NCI-H1694 treated with DMSO at 0.1 percent for 48 hours (cell line): Measurements from ENCODE around the gene EXD2.
"Not testable (repeated sequence)": the region's sequence is repeated elsewhere in the genome, so short reads cannot be mapped to it uniquely, and the experiment has no call there.

Source experiments
- DNase-seq: peaks from one replicate; lab custom pipeline; 2025; lab: John Stamatoyannopoulos, UW

EXD2 gene, protein sequence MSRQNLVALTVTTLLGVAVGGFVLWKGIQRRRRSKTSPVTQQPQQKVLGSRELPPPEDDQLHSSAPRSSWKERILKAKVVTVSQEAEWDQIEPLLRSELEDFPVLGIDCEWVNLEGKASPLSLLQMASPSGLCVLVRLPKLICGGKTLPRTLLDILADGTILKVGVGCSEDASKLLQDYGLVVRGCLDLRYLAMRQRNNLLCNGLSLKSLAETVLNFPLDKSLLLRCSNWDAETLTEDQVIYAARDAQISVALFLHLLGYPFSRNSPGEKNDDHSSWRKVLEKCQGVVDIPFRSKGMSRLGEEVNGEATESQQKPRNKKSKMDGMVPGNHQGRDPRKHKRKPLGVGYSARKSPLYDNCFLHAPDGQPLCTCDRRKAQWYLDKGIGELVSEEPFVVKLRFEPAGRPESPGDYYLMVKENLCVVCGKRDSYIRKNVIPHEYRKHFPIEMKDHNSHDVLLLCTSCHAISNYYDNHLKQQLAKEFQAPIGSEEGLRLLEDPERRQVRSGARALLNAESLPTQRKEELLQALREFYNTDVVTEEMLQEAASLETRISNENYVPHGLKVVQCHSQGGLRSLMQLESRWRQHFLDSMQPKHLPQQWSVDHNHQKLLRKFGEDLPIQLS

DNA sequence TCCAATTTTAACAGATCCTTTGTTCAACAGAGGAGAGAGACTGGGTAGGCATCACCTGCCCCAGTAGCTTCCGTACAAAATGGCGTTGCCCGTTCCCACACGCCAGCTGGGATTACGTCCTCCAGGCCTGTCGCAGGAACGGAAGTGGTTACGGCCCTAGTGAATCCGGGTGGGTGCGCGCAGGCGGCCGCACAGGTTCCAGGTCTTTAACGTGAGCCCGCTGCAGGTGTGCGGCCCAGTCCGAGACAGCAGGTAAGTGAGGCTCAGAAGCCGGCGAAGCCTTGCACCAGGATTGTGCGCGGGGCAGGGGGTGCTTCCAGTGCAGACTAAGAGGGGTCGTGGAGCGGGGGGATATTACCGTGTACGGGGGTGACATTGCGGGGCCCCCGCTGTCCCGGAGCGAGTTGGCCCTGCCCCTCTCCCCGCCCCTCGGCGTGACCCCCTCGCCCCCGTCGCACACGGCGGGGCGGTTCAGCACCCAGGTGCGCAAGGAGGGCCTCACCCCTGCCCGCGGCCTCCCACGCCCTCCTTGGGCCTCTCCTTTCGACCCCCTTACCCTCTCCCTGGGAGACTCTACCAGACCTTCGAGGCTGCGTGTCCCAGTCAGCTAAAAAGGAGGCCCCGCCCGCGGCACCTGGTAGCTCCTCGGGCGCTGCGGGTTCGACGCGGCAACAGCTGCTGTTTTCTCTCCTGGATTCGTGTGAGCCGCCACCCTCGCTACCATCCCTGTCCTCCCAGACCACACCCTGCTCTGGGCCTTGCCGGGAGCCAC, at the start of gene EXD2:
EXD2 (plus strand) TSS at position 159 of the 772 bp plus-strand sequence. CDS start 17,973 bp downstream, outside the sequence.
- peak; percentile 96 for DNase-seq

DNA sequence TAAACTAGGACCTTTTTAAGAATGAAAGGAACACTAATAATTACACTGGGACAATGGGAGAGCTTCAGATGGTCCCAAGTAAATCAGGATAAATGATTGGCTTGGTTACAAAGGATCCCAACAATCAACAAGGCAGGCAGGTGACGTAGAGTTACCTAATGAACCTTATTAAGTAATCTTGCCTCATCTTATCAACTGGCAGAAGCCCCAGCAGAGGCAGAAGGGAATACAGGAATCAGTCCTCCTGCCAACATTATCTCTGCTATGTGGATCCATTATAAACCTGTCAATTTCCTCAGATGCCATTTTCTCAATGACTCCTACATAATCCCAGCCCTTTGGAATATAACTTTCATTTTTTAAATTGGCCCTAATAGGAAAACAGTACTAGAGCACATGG, 49.7 kb upstream of the EXD2 start:
- no peak for DNase-seq

DNA sequence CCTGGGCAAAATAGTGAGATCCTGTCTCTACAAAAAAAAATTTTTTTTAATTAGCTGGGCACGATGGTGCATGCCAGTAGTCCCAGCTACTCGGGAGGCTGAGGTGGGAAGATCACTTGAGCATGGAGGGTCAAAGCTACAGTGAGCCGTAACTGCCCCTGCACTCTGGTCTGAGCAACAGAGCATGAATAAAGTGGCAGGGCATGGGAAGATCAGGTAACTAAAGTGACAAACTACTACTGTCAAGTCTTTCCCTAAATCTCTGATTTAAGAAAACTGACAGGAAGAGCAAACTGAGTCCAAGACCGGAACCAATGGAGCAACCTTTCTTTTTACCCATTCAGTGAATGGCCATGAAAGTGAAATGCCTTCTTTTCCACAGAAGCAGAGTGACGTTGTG, 49.2 kb upstream of the EXD2 start:
- no peak for DNase-seq

DNA sequence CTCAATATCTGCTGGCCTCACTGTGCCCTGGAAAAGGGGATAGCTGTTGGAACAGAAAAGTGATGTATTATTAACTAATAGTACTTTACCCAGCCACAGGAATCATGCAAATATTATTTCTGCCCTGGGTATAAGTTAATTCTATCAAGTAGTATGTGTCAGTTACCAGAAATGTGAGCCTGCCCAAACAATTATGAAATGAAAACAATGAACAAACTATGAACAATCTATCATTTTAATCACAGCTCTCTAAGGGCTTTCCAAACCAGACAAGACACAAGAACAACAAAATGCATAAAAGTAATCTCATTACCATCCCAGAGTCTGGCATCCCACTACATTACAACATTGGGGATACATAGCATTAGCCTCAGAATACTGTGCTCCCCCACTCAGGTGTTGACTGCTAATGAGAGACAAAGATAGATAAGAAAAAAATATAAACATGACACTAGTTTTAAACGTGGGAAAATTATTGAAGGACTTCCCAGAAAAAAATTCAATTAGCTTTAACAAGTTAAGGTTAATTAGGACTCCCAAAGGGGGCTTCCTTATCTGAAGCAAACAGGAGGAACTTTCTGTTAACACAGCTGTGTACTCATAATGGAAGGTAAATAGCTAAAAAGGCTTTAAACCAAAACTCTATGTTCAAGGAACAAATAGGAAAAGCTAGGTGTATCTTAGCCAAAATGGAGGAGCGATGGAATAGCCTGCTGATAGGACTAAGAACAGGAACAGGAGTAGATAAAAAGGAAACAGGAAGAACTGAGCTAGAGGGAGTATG, 41.6 kb upstream of the EXD2 start:
- DNase-seq: no peak

DNA sequence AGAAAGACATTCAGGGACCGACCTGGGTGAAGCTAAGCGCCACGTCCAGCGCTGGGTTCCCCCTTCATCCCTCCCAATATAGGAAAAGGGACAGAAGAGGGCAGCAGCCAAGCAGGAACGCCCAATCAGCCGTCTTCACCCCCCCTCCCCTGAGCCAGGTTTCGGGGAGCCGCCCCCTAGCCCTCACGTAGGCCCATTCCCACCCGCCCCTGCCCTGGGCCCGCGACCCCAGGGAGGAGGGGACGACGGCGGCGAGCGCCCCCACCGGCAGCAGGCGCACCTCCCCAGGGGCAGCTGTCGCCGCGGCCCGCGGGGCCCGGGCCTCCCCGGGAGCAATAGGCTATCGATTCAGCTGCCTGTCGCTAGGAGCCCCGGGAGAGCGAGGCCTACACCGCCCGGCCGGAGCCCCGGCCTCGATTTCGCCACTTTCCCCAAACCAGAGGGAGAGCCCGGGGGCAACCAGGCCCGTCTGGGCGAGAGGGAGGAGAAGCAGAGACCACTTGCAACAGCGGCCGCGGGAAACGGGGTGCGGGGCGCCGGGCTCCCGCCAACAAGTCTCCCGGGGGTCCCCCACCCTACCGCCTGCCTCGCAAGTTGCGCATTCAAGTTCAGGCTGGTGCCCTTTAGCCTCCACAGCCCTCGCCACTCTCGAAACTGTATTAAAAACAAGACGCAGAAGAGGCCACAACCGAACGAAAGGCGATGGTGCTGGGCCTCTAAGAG, 39.7 kb upstream of the EXD2 start:
- DNase-seq: peak; percentile 77

DNA sequence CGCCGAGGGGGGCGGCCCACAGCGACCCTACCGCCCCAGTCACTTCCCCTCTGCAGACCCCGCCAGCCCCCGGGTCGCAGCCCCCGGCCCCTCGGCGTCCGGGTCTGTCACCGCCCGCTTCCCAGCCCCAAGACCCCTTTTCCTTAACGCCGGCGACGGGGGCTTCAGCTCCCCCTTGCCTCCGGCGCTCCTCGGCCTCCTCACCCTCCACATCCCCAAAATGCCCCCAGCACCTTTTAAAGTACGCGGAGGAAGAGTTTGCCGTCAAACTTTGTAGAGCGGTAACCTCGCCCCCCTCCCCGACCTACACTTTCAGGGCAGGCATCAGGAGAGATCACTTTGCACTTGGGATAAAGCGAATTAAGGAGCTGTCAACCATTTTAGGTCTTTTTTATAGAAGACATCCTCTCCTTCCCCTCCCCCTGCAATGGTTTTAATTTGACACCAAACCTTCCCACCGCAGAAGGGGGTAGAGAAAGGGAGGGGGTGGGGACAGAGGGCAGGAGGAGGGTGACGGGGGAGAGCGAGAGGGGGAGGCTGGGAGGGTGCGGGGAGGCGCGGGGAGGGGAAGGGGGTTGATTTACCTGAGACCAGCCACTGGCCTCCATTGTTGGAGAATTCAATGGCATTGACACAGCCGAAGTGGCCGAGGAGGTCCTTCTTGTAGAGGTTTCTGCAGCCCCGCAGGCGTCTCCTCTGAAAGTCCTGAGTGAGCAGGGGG, 39.0 kb upstream of the EXD2 start:
- peak; percentile 17 for DNase-seq

DNA sequence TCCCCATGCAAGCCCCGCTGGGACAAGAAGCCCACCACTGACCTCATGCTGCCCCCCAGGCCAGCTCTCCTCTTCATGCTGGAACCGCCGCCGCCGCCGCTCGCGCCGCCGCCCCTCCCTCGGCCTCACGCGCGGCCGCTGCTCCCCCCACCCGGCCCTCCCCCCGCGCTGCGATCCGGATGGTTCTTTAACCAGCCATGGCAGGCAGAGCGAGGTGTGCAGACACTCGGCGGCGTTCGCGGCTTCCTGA, 38.5 kb upstream of the EXD2 start, which contains the start of gene DCAF5:
DCAF5 (minus strand) TSS at position 218 of the 250 bp plus-strand sequence; CDS start at position 77, 141 bp downstream.
- DNase-seq: peak; percentile 88

DNA sequence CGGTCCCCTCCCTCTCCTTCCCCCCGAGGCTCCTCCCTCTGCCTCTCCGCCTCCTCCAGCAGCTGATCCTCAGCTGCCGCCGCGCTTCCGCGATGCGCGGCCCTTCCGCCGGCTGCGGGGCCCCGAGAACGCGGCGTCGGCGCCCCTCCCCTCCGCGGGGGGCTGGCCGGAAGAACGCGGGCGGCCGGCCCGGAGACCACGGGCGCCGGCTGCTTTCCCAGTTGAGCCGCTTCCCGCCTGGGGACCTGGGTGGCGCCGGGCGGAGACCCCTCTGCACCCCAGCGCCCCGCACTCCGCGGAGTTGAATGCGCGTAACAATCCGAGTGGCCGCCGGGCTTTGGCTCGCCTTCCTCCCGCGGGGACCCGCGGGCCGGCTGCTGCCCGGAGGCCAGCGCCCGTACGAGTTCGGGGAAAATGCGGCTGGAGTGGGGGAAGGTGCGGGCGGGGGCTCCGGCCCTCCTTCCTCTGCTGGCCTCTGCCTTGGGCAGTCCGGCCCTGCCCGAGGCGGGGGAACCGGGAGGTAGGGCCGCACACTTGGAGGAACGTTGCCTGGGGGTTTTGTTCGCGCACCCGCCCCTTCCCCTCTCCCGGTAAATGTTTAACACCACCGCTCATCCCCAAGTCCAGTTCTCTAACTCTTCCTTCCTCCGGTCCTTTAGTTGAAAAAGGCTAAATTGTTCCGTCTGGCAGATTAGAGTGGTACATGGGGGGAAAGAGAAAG, 38.0 kb upstream of the EXD2 start:
- no peak for DNase-seq

DNA sequence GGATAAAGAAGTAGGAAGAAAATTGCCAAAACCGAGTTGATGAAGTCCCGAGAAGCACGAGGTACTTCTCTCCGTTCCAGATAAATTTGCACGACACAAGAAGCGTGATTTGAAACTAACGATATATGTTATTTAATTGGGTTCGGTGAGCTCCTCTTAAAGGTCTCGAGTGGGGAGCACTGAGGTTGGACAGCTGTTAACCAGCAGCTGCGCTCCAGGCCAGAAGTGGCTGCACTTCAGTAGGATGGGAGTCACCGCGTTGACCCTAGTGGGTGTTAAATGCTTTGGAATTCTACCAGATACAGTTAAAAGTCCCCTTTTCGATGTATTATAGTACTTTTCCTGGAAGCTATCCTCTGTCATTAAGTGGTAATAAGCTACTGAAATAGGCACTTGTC, 37.4 kb upstream of the EXD2 start:
- no peak for DNase-seq

DNA sequence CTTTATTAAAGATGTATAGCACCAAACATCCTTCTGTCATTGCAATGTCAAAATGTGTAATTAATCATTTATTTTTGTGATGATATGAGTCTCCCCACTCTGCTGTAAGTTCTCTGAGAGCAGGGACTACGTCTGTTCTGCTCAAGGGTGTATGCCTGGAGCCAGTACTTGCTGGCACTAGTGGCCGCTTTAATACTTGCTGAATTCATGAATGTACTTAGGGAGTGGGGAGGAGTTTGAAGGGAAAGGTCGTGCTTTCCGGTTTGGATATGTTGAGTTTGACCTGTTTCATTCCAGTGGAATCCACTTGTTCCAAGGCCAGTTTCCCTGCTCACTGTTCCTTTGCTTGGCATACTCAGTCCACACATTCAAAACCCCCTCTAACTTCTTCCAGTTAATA, 36.5 kb upstream of the EXD2 start:
- no peak for DNase-seq

DNA sequence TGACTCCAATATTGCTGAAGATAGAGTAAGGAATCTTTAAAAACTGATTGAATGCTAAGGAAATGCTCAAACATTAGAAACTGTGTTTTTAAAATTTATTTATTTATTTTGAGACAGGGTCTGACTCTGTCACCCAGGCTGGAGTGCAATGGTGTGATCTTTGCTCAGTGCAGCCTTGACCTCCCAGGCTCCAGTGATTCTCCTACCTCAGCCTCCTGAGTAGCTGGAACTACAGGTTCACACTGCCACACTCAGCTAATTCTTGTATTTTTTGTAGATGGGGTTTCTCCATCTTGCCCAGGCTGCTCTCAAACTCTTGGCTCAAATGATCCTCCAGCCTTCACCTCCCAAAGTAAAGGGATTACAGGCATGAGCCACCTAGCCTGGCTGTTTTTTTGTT, 35.1 kb upstream of the EXD2 start:
- DNase-seq: no peak

DNA sequence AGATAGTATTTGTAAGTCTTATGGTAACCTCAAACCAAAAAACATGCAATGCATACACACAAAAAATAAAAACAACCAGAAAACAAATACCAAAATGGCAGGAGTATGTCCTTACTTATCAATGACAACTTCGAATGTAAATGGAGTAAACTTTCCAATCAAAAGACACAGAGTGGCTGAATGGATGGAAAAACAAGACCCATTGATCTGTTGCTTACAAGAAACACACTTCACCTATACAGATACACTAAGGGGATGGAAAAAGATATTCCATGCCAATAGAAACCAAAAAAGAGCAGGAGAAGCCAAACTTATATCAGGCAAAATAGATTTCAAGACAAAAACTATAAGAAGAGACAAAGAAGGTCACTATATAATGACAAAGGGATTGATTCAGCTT, 29.7 kb upstream of the EXD2 start:
- no peak for DNase-seq

DNA sequence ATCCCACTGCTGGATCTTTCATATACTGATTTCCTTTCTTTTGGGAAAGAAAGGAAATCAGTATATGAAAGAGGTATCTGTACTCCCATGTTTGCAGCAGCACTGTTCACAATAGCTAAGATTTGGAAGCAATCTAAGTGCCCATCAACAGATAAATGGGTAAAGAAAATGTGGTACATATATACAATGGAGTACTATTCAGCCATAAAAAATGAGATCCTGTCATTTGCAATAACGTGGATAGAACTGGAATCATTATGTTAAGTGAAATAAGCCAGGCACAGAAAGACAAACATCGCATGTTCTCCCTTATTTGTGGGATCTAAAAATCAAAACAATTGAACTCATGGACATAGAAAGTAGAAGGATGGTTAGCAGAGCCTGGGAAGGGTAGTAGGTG, 25.5 kb upstream of the EXD2 start:
- DNase-seq: not testable (repeated sequence)

DNA sequence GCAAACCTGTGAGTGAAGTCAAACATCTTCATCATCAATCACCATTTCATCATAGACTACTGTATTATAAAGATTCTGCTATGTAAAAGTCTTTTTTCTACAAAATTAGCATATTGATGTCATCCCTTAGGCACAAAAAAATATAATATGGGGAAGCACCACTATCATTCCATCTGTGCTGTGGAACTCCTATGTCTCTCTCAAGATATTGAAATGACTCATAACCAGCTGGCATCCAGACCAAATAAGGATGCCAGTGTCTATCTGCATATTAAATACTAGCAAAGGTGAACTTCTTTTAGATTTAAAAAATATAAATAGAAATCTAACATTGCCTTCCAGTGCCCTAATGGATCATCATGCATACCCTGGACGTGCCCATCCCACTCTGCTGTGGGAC, 20.5 kb upstream of the EXD2 start:
- no peak for DNase-seq

DNA sequence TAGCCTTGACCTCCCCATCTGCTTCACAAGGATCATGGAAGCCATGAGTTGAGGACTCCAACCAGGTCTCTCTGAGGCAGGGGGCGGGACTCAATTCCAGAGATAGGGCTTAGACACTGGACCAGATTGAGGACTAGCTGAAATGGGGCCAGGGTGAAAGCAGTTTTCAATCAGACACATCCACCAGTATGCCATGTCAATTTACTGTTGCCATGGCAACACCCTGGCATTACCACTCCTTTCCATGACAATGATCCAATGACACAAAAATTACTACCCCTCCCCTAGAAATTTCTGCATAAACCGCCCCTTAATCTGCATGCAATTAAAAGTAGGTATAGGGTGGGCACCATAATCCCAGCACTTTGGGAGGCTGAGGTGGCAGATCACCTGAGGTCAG, 19.7 kb upstream of the EXD2 start:
- no peak for DNase-seq

DNA sequence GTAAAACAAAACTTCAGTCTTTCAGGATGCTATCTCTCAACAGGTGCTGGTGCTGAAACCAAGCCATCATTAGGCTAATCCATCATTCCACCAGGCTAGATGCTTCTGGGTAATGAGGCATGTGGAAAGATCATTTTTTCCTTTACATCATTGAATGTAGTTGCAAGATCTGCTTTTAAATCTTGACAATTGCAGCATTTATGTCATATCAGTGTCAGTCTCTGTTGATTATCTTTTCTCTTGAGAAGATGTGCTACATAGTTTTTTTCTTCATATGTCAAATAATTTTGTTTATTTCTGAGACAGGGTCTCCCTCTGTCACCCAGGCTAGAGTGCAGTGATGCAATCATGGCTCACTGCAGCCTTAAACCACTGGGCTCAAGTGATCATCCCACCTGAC, 16.2 kb upstream of the EXD2 start:
- DNase-seq: no peak

DNA sequence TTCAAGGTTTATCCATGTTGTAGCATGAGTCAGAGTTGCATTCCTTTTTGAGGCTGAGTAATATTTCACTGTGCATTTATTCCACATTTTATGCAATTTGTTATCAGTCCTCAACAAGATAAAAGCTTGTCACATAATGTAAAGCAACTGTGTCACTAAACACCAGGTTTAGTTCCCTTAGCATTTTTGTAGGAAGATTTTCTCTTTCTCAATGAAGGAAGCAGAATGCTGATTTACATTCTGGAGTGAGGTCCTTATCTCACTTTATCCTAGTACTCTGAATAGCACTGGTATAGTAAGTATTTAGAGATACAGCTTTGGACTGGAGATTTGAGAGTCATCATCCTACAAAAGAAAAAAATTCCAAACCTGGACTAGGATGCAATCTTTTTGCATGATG, 9.8 kb upstream of the EXD2 start:
- no peak for DNase-seq

DNA sequence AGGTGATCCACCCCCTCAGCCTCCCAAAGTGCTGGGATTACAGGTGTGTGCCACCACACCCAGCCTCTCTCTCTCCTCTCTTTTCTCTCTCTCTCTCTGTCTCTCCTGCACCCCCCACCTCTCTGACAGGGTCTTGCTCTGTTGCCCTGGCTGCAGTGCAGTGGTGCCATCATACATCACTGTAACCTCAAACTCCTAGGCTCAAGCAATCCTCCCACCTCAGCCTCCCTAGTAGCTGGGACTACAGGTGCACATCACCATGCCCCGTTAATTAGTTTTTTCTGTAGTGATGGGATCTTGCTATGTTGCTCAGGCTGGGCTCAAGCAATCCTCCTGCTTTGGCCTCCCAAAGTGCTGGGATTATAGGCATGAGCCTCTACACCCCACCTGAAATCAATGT, 8.7 kb upstream of the EXD2 start:
- not testable (repeated sequence) for DNase-seq

DNA sequence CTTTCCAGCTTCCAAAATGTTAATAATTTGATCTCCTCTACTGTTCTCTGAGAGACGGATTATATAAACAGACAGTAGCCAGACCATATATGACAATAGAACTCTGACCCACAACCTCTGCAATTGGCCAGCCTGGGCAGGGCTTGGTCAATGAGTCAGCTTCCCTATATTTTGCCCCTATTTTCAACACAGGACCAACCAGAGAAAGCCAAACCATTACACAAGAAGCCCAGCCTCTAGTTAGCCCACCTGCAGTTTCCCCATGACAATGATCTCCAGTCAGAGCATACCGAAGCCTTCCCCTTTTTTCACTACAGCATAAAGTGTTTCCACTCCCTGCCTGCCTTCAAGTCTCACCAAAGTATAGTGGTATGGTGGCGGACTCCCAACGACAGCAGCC, 7.6 kb upstream of the EXD2 start:
- no peak for DNase-seq

DNA sequence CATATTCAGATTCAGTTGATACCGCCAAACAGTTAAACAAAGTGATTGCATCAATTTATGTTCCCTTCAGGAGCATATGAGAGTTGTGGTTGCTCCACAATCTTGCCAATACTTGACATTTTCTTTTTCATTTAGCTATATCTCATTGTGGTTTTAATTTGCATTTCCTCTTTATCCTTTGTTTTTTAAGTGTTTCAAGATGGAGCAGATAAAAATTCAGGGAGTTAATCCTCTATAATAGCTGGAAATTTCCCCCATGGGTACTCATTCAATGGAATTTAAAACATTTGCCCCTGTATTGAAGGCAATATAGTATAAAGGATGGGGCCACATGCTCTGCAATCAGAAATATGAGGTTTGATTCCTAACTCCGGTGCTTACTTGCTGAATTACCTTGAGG, 1.1 kb upstream of the EXD2 start:
- no peak for DNase-seq
